Lower lobe of right lung (tissue), 2 donors: ENCODE results near the gene KHDC4. TPM values are rescaled to one million over a fixed set of nuclear protein-coding genes. Genes with fewer than 3 reads are reported as not detected.

ENCODE experiments used
- ATAC-seq, 2 donors: fragments of 200-7000 bp; cut with Tn5 transposase; one replicate each; pipeline ENCODE4 v1.9.1; 2020 to 2022; ENCODE audit warnings: mild to moderate bottlenecking in 2 of 2, moderate library complexity in 2 of 2
- DNase-seq: peaks from one replicate; pipeline ENCODE4 v3.0.0-alpha.2; 2020
- H3K27ac ChIP-seq: fragments of 200-600 bp; one replicate; pipeline ENCODE4 v1.8.0; 2022
- H3K27me3 ChIP-seq: fragments of 200-600 bp; one replicate; pipeline ENCODE4 v1.8.0; 2022; ENCODE audit warnings: low read depth
- H3K36me3 ChIP-seq: fragments of 200-600 bp; one replicate; pipeline ENCODE4 v1.8.0; 2022; ENCODE audit warnings: mild to moderate bottlenecking
- H3K4me1 ChIP-seq: fragments of 200-600 bp; one replicate; pipeline ENCODE4 v1.8.0; 2022
- H3K4me3 ChIP-seq: fragments of 200-600 bp; one replicate; pipeline ENCODE4 v1.8.0; 2022; ENCODE audit warnings: mild to moderate bottlenecking
- H3K9me3 ChIP-seq: fragments of 200-600 bp; one replicate; pipeline ENCODE4 v1.8.0; 2022
- CTCF ChIP-seq: fragments of 200-600 bp; IDR thresholded peaks from one replicate; pipeline ENCODE4 v1.8.0; 2022; ENCODE audit warnings: antibody characterized with exemption, mild to moderate bottlenecking
- intact Hi-C: fragments of 100-400 bp; cut with DNase I; formaldehyde crosslinking; loops from one replicate; pipeline ENCODE4 v1.11.0; 2022
- total RNA-seq: library from RNA; stranded (reverse); fragmentation: NEBNext Ultra II Directional; extraction: Animal tissue kit (Norgen Biotek cat#: 25700); gene quantifications from one replicate; pipeline ENCODE4 v1.2.1, GENCODE V29; 2021
- donor health status: DM: no; HTN: yes; CAD: no; lungs with severe emphysema.

KHDC4 gene
- total RNA-seq, 1 donor from 2014 or later, result 42.8 TPM

- ATAC-seq (no peak), DNase-seq (no peak)
- H3K4me3 ChIP-seq, result no peak overlapping the region
- H3K27me3 ChIP-seq, result no peaks in the 10 kb centered on the region
- H3K36me3 ChIP-seq, result peaks cover 100% of the 10 kb centered on the region
- H3K27ac ChIP-seq, result no peak overlapping the region
- no peaks in the 10 kb centered on the region for H3K4me1 ChIP-seq
- TF ChIP-seq CTCF, result no peak
- intact Hi-C loops, result no loop called here
- H3K9me3 ChIP-seq, result no peaks in the 10 kb centered on the region
These were observed 15.6 kb downstream of the KHDC4 start for GRCh38 chr1:155918660-155919059.

GRCh38 chr1:155913969-155914757 lies 20.1 kb downstream of the KHDC4 start:
- no peak for TF ChIP-seq CTCF
- Histone ChIP-seq H3K27ac (no peak overlapping the region), H3K4me3 (no peak overlapping the region), H3K27me3 (no peaks in the 10 kb centered on the region), H3K4me1 (peaks cover 22% of the 10 kb centered on the region), H3K36me3 (peaks cover 77% of the 10 kb centered on the region), H3K9me3 (no peaks in the 10 kb centered on the region)
- intact Hi-C loops, result no loop called here
- DNase-seq, result no peak
- ATAC-seq, result no peak

DNA sequence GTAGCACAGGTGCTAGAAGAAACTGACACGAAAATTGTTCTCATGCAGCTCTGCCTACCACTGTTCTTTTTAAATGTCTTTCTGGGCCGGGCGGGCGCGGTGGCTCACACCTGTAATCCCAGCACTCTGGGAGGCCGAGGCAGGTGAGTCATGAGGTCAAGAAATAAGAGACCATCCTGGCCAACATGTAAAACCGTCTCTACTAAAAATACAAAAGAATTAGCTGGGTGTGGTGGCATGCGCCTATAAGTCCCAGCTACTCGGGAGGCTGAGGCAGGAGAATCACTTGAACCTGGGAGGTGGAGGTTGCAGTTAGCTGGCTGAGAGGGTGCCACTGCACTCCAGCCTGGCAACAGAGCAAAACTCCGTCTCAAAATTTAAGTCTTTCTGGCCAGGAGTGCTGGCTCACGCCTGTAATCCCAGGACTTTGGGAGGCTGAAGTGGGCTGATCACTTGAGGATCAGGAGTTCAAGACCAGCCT lies 22.1 kb downstream of the KHDC4 start:
- no peak for TF ChIP-seq CTCF
- Histone ChIP-seq H3K36me3 (peaks cover 77% of the 10 kb centered on the region), H3K4me1 (peaks cover 26% of the 10 kb centered on the region), H3K4me3 (no peak overlapping the region), H3K27me3 (no peaks in the 10 kb centered on the region), H3K9me3 (no peaks in the 10 kb centered on the region), H3K27ac (peak overlapping the region; percentile 76)
- peak in 1 of 2 donors; percentile 4 for ATAC-seq
- intact Hi-C loops, result no loop called here
- DNase-seq, result no peak

DNA sequence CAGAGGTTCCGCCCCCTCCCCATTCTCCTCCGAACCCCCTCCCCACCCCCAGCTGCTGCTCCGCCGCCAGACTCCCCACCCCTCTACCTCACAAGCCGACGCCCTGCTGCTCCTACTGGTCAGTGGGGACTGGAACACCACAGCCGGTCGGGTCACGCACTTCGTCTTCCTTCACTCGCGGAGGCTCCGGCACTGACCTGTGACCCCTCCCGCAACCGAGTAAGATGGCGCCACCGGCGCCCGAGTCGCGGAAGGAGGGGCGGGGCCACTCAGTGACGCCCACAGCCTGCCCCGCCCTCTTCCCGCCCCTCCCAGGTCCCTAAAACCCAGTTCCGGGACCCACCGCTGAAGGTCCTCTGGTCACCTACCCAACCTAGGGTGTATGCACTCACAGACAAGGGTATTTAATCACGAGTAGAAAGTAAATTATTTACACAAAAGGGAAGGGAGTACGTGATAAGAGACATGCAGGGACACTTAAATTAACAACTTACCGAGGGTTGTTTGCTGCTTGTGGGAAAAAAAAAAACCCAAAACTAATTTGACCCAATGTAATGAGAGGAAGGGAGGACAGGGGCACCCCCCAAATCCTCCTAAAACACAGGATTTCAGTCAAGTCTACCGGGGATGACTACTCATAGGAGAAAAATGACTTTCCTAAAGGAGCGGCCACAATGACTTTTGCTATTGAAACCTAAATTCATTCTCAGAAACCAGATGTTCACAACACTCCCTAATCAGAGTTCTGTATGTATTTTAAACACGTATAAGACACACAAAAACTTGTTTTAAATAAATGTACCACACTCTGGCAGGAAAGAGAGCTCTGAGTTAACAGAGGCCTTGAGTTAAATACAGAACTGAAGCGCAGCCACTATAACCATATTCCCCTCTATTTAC lies 22.8 kb downstream of the KHDC4 start, which contains the start of gene RIT1:
TSS of gene RIT1 (minus strand) at position 194 of the 900 bp plus-strand sequence. CDS start 588 bp downstream, outside the sequence.
- ATAC-seq (peak; percentile 97 to 98), DNase-seq (peak; percentile 93)
- Histone ChIP-seq H3K9me3 (no peaks in the 10 kb centered on the region), H3K4me1 (peaks cover 26% of the 10 kb centered on the region), H3K36me3 (peaks cover 77% of the 10 kb centered on the region), H3K27ac (peak within 1 kb of the TSS; percentile 76), H3K27me3 (no peaks in the 10 kb centered on the region), H3K4me3 (peak within 1 kb of the TSS; percentile 74)
- intact Hi-C loops, result no loop called here
- TF ChIP-seq CTCF, result no peak

DNA sequence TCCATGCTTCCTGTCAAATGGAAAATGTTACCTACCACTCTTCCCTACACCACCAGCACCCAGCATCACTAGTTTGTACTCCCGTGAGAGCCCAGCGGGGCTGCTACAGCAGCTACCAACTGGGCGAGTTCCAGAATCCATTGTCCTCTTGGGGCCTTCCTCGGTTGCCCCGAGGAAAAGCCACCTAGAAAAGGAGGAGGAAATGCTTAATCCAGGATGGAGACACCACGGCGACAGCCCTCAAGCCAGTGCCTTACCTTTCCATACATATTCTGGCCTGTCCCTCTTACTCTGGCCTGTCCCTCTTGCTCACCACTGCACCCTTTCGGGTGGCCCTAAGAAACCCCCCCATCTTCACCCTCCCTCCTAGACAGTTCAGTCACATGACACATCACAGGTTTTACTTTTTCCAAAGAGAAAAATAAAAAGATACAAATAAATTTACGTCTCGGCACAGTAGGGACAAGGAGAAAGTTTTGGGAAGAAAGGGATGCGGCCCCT lies 23.5 kb downstream of the KHDC4 start:
- Histone ChIP-seq H3K4me1 (peaks cover 26% of the 10 kb centered on the region), H3K27me3 (no peaks in the 10 kb centered on the region), H3K4me3 (peak overlapping the region; percentile 74), H3K27ac (peak overlapping the region; percentile 76), H3K36me3 (peaks cover 77% of the 10 kb centered on the region), H3K9me3 (no peaks in the 10 kb centered on the region)
- no peak for TF ChIP-seq CTCF
- ATAC-seq (peak; percentile 64 to 70), DNase-seq (no peak)
- intact Hi-C loops, result no loop called here
